Mesenchymal stem cell (in vitro differentiated cells and primary cell): ENCODE results near the gene C1QBP.

ENCODE experiments used
- DNase-seq: peaks from one replicate; pipeline ENCODE4 v3.0.0-alpha.2; 2013
- H2AFZ ChIP-seq: one replicate; pipeline ENCODE4 v1.6.1; 2013; ENCODE audit warnings: low read depth, mild to moderate bottlenecking, control low read depth, inconsistent platforms, low read length, moderate library complexity
- H2AK5ac ChIP-seq: 2 replicates; pipeline ENCODE4 v1.6.1; 2013; ENCODE audit warnings: low read length, moderate library complexity, mild to moderate bottlenecking, inconsistent platforms; ENCODE audit not compliant: severe bottlenecking
- H2BK120ac ChIP-seq: one replicate; pipeline ENCODE4 v1.6.1; 2013; ENCODE audit warnings: low read depth, mild to moderate bottlenecking, inconsistent platforms, low read length, moderate library complexity
- H2BK12ac ChIP-seq, 2 experiments: one replicate each; pipeline ENCODE4 v1.6.1; 2013; ENCODE audit warnings: inconsistent platforms in 2 of 2, low read length in 2 of 2, mild to moderate bottlenecking in 2 of 2, moderate library complexity in 2 of 2, control low read depth in 1 of 2
- H2BK15ac ChIP-seq: one replicate; pipeline ENCODE4 v1.6.1; 2013; ENCODE audit warnings: mild to moderate bottlenecking, low read depth, inconsistent platforms; ENCODE audit not compliant: poor library complexity, severe bottlenecking
- H2BK5ac ChIP-seq: 2 replicates; pipeline ENCODE4 v1.6.1; 2013; ENCODE audit warnings: low read depth, mild to moderate bottlenecking, low read length, control low read depth, inconsistent platforms; ENCODE audit not compliant: poor library complexity, severe bottlenecking
- H3K14ac ChIP-seq, 2 experiments: one replicate each; pipeline ENCODE4 v1.6.1; 2013; ENCODE audit warnings: inconsistent platforms in 2 of 2, low read length in 2 of 2, control low read depth in 1 of 2, mild to moderate bottlenecking in 1 of 2, moderate library complexity in 1 of 2
- H3K18ac ChIP-seq, 2 experiments: one replicate each; pipeline ENCODE4 v1.6.1; 2013; ENCODE audit warnings: inconsistent platforms in 2 of 2, low read length in 2 of 2, control low read depth in 1 of 2, low read depth in 1 of 2, mild to moderate bottlenecking in 1 of 2
- H3K23ac ChIP-seq, 2 experiments: one replicate each; pipeline ENCODE4 v1.6.1; 2013; ENCODE audit warnings: inconsistent platforms in 2 of 2, low read length in 2 of 2, mild to moderate bottlenecking in 2 of 2, moderate library complexity in 2 of 2, control low read depth in 1 of 2
- H3K27ac ChIP-seq: 2 replicates; pipeline ENCODE4 v1.5.1; 2013; ENCODE audit warnings: mild to moderate bottlenecking, moderate library complexity, low read length, control low read depth, inconsistent platforms; ENCODE audit not compliant: poor library complexity, severe bottlenecking
- H3K27me3 ChIP-seq, 2 experiments: 2 replicates each; pipeline versions ENCODE4 v1.6.1 to v1.7.0; 2013; ENCODE audit warnings: low read length in 2 of 2, mild to moderate bottlenecking in 2 of 2, moderate library complexity in 2 of 2, control low read depth in 1 of 2, inconsistent platforms in 1 of 2; ENCODE audit not compliant: control insufficient read depth in 1 of 2, insufficient read depth in 1 of 2
- H3K36me3 ChIP-seq, 2 experiments: 2 replicates each; pipeline versions ENCODE4 v1.6.1 to v1.7.0; 2013; ENCODE audit warnings: low read length in 2 of 2, control low read depth in 1 of 2, inconsistent platforms in 1 of 2, low read depth in 1 of 2, mild to moderate bottlenecking in 1 of 2; ENCODE audit not compliant: insufficient read depth in 2 of 2, control insufficient read depth in 1 of 2
- H3K4ac ChIP-seq, 2 experiments: one replicate each; pipeline ENCODE4 v1.6.1; 2013; ENCODE audit warnings: inconsistent platforms in 2 of 2, low read length in 2 of 2, mild to moderate bottlenecking in 2 of 2, moderate library complexity in 2 of 2, control low read depth in 1 of 2, low read depth in 1 of 2
- H3K4me1 ChIP-seq: 2 replicates; pipeline ENCODE4 v1.6.1; 2013; ENCODE audit warnings: low read depth, low read length, control low read depth; ENCODE audit not compliant: control insufficient read depth, insufficient read depth
- H3K4me2 ChIP-seq: 2 replicates; pipeline ENCODE4 v1.6.1; 2013; ENCODE audit warnings: low read length, mild to moderate bottlenecking, inconsistent platforms; ENCODE audit not compliant: poor library complexity, severe bottlenecking
- H3K4me3 ChIP-seq, 2 experiments: 2 replicates each; pipeline versions ENCODE4 v1.5.1 to v1.7.0; 2013; ENCODE audit warnings: low read length in 2 of 2, mild to moderate bottlenecking in 2 of 2, control low read depth in 1 of 2, low read depth in 1 of 2; ENCODE audit not compliant: insufficient read depth in 1 of 2
- H3K79me1 ChIP-seq: replicated peaks from 2 replicates; pipeline ENCODE4 v1.6.1; 2013; ENCODE audit warnings: mild to moderate bottlenecking, control low read depth, low read length, inconsistent platforms; ENCODE audit not compliant: poor library complexity, severe bottlenecking
- H3K9ac ChIP-seq: 2 replicates; pipeline ENCODE4 v1.7.0; 2013; ENCODE audit warnings: mild to moderate bottlenecking, low read length, moderate library complexity
- H3K9me3 ChIP-seq: 2 replicates; pipeline ENCODE4 v1.7.0; 2013; ENCODE audit warnings: mild to moderate bottlenecking, low read length; ENCODE audit not compliant: control insufficient read depth
- H4K8ac ChIP-seq: one replicate; pipeline ENCODE4 v1.6.1; 2013; ENCODE audit warnings: inconsistent platforms, mild to moderate bottlenecking, low read length, moderate library complexity
- H4K91ac ChIP-seq: one replicate; pipeline ENCODE4 v1.6.1; 2013; ENCODE audit warnings: mild to moderate bottlenecking, low read length, inconsistent platforms
- WGBS: methylation state at CpG from one replicate; pipeline ENCODE4 v1.1.7; 2013; ENCODE audit warnings: mixed read lengths; 5-methylcytosine and 5-hydroxymethylcytosine counted together

Gene C1QBP

DNA sequence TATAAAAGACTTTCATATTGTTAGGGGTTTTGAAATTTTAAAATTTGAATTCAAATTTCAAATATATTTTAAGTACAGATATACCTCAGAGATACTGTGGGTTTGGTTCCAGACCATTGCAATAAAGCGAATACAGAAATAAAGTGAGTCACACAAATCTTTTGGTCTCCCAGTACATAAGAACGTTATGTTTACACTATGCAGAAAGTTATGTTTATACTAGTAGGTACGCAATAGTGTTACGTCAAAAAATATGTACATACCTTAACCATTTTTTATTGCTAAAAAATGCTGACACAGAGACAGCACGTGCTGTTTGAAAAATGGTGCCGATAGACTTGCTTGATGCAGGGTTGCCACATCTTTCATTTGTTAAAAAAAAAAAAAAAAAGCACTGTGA, 39.2 kb downstream of the C1QBP start:
- no peak overlapping the region for H2BK15ac ChIP-seq
- H3K27ac ChIP-seq, result no peak overlapping the region
- H3K4me3 ChIP-seq, result no peak overlapping the region
- H3K9ac ChIP-seq, result no peak overlapping the region
- no peak overlapping the region for H3K4ac ChIP-seq
- no peaks in the 10 kb centered on the region for H3K9me3 ChIP-seq
- peaks cover 4% of the 10 kb centered on the region for H3K79me1 ChIP-seq
- H2BK12ac ChIP-seq, result no peak overlapping the region
- H3K27me3 ChIP-seq, result no peaks in the 10 kb centered on the region
- no peak overlapping the region for H3K23ac ChIP-seq
- no peak overlapping the region for H3K18ac ChIP-seq
- H3K4me2 ChIP-seq, result no peak overlapping the region
- no peak overlapping the region for H4K91ac ChIP-seq
- H3K14ac ChIP-seq, result no peak overlapping the region
- no peaks in the 10 kb centered on the region for H3K4me1 ChIP-seq
- no peak overlapping the region for H2AK5ac ChIP-seq
- H2BK5ac ChIP-seq, result no peak overlapping the region
- H2AFZ ChIP-seq, result no peak overlapping the region
- WGBS, result 90% methylated on average over 3 of the region's 6 CpGs
- peaks cover 41 to 85% of the 10 kb centered on the region in 2 experiments for H3K36me3 ChIP-seq
- H2BK120ac ChIP-seq, result no peak overlapping the region
- no peak overlapping the region for H4K8ac ChIP-seq
- DNase-seq, result no peak

DNA sequence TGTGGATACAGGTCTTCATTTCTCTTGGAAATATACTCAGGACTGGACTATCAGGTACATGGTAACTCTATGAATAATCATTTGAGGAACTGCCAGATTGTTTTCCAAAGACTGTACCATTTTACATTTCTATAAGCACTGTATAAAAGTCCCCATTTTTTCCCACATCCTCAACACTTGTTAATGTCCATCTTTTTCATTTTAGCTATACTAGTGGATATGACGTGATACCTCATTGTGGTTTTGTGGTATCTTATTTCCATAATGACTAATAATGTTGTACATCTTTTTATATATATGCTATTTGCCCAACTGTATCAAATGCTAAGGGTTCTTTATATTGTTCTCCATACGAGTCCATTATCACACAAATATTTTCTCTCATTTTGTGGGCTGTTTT, 42.3 kb downstream of the C1QBP start:
- WGBS, result no CpG with 5 or more reads among the region's 2 CpGs
- Histone ChIP-seq H3K4me3 (no peak overlapping the region), H2BK120ac (no peak overlapping the region)

DNA sequence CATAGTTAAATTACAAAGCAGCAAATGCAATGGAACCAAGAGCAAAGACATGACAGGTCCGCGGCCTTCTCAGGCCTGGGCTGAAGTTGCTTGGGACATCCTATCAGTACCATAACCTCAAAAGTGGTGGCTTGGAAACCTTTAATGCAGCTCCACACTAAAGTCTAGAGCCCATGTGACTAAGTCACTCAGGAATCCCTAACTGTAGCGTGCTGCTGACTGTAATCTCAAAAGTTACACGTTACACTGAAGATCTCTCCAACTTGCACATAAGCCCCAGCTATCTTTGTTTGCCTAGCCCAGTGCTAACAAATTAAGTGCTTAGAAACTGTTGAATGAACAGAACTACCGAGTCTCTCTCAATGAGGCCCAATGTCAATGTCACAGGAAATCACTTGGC, 47.3 kb downstream of the C1QBP start:
- no peak overlapping the region for H3K18ac ChIP-seq
- no peak for DNase-seq
- peaks cover 45 to 86% of the 10 kb centered on the region in 2 experiments for H3K36me3 ChIP-seq
- H3K14ac ChIP-seq, result no peak overlapping the region
- no peak overlapping the region for H2BK15ac ChIP-seq
- H3K27ac ChIP-seq, result no peak overlapping the region
- H3K4me3 ChIP-seq, result no peak overlapping the region
- H3K4ac ChIP-seq, result no peak overlapping the region
- H3K23ac ChIP-seq, result no peak overlapping the region
- no peak overlapping the region for H2AFZ ChIP-seq
- no peaks in the 10 kb centered on the region for H3K9me3 ChIP-seq
- H3K9ac ChIP-seq, result no peak overlapping the region
- no peak overlapping the region for H2BK5ac ChIP-seq
- H3K79me1 ChIP-seq, result peaks cover 7% of the 10 kb centered on the region
- no peak overlapping the region for H4K8ac ChIP-seq
- H2BK12ac ChIP-seq, result no peak overlapping the region
- no peak overlapping the region for H3K4me2 ChIP-seq
- no peaks in the 10 kb centered on the region for H3K27me3 ChIP-seq
- H2AK5ac ChIP-seq, result no peak overlapping the region
- no peak overlapping the region for H4K91ac ChIP-seq
- 89% methylated on average over 5 of the region's 5 CpGs for WGBS
- H2BK120ac ChIP-seq, result no peak overlapping the region
- no peaks in the 10 kb centered on the region for H3K4me1 ChIP-seq

More for the DNA sequence above, 42.3 kb downstream of the C1QBP start:
- Histone ChIP-seq H2BK5ac (no peak overlapping the region), H3K4me1 (no peaks in the 10 kb centered on the region), H2AK5ac (no peak overlapping the region), H3K79me1 (peaks cover 6% of the 10 kb centered on the region), H3K27me3 (no peaks in the 10 kb centered on the region), H3K4me2 (no peak overlapping the region), H3K27ac (no peak overlapping the region), H3K9ac (no peak overlapping the region), H3K18ac (no peak overlapping the region), H4K91ac (no peak overlapping the region), H2BK12ac (no peak overlapping the region), H2BK15ac (no peak overlapping the region), H3K23ac (no peak overlapping the region), H3K14ac (no peak overlapping the region), H2AFZ (no peak overlapping the region), H4K8ac (no peak overlapping the region), H3K9me3 (no peaks in the 10 kb centered on the region), H3K4ac (no peak overlapping the region), H3K36me3 (peaks cover 46 to 81% of the 10 kb centered on the region in 2 experiments)
- no peak for DNase-seq
